DMS53 (cell line): Measurements from ENCODE around the gene NACC1.
"Not testable (repeated sequence)": the region's sequence is repeated elsewhere in the genome, so short reads cannot be mapped to it uniquely, and the experiment has no call there.

Experiments used
- DNase-seq: peaks from one replicate; lab custom pipeline; 2025; lab: John Stamatoyannopoulos, UW

The NACC1 gene

DNA sequence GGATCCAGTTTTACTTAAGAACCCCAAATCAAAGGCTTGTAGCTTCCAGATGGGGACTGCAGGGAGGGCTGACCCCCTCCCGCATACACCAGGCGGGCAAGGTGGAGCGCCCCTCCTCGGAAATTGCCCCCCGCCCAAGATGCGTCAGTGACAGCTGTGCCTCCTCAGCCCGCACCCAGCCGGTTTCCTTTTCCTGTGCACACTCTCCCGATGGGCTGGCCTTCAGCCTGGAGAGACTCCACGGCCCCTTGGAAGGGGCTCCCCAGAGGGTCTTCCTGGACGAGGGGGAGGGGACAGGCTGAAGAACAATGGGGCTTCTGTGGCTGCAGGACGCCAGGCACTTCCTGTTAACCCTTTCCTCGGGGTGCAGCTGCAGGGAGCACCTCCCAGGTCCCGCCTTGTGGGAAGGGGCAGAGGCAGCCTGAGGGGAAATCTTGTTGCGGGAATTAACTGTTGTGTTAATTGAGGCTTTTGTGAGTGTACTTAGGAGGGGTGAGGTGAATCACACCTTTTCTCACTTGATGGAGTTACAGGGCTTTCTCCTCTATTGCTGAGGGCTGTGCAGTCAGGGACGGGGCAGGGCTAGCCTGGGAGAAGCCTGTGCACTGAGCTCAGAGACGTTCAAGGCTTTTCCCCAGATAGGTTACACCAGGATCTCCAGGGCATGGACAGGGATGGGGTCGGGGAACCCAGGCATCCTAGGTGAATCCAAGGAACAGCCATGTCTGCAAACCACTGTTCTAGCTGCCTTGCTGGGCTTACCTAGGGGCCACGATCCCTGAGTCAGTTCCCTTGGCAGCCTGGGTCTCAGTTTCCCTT, 46.5 kb downstream of the NACC1 start:
- DNase-seq = peak; percentile 64

DNA sequence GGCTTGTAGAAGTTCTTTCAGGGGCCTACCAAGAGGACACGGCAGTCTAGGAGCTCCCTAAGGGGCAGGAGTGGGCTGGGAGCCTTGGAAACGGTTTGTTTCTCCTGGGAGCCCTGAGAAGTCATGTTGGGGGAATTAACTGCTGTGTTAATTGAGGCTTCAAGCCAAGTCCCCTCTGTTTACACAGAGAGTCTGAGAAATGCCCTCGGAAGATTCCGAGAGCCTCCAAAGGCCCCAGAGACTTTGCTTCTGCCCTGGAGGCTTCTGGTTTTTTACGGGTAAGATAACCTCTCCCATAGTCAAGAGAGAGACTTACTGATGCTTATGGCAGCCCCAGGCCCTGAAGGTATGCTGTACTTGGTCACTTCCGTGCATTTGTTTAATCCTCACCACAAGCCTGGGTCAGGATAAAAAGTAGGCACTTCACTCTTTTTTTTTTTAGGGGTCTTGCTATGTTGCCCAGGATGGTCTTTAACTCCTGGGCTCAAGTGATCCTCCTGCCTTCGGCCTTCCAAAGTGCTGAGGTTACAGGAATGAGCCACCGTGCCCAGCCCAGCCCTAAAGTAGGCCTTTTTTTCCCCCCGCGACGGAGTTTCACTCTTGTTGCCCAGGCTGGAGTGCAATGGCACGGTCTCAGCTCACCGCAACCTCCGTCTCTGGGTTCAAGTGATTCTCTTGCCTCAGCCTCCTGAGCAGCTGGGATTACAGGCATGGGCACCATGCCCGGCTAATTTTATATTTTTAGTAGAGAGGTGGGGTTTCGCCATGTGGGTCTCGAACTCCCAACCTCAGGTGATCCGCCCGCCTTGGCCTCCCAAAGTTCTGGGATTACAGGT, 47.3 kb downstream of the NACC1 start:
- no peak for DNase-seq

DNA sequence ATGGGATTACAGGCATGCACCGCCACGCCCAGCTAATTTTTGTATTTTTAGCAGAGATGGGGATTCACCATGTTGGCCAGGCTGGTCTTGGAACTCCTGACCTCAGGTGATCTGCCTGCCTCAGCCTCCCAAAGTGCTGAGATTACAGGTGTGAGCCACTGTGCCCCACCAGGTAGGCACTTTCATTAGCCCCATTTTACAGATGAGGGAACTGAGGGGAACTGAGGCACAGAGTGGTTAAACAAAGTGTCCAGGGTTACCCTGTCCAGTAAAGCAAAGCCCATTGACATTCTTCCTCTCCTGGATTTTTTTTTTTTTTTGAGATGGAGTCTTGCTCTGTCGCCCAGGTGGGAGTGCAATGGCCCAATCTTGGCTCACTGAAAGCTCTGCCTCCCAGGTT, 48.1 kb downstream of the NACC1 start:
- DNase-seq = not testable (repeated sequence)

DNA sequence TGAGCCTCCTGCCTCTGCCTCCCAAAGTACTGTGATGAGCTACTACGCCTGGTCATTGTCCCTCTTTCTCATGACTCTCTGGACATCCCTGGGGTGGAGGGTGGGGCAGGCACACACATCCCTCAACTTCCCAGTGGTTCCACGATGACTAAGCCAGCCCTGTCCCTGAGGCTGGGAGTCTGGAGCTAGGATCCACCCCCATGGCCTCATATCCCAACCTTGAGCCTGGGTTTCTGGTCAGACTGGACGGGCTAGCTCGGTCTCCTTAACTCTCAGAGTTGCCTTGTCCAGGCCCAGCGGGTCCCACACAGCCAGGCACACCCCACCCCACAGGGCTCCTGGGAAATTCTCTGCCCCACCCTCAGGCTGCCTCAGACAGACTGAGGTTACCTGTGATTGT, 51.7 kb downstream of the NACC1 start:
- DNase-seq = peak; percentile 48

DNA sequence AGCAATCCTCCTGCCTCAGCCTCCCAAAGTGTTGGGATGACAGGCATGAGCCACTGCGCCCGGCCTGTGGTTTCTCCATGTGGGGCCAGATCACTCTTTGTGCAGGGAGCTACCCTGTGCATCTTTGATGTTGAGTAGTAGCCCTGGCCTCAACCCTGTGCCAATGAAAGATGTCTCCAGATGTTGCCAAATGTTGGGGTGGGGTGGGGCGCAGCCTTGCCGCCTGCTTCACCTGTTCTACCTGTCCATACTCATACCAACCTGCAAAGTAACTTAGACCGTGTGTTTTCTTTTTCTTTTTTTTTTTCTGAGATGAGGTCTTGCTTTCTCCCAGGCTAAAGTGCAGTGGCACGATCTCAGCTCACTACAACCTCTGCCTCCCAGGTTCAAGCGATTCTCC, 53.1 kb downstream of the NACC1 start:
- DNase-seq = no peak

DNA sequence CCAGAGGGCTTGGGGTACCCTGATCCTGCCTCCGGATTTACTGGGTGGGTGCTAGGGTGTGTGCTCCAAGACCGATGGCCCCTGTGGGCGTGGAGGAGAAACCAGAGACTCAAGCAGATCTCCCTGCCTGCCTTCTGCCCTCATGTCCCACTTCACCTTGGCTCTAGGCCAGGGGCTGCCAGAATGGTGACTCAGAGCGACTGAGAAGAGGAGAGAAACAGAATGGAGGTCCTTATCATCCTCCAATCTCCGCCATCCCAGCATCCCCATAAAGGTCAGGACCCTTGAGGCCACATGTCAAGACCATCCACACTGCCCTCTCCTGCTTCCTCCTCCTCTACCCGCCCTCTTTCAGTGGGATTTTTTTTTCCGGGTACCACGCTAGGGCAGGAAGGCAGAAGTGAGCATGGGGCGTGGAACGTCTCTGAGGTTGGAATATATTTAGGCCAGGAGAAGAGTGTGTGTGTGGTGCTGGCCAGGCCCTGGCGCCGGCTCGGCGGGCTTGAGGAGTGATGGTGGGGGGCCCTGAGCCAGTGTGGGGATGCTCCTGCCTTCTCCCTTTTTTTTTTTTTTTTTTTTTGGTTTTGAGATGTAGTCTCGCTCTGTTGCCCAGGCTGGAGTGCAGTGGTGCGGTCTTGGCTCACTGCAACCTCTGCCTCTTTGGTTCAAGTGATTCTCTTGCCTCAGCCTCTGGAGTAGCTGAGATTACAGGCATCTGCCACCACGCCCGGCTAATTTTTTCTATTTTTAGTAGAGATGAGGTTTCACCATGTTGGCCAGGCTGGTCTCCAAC, 54.5 kb downstream of the NACC1 start:
- peak; percentile 88 for DNase-seq

DNA sequence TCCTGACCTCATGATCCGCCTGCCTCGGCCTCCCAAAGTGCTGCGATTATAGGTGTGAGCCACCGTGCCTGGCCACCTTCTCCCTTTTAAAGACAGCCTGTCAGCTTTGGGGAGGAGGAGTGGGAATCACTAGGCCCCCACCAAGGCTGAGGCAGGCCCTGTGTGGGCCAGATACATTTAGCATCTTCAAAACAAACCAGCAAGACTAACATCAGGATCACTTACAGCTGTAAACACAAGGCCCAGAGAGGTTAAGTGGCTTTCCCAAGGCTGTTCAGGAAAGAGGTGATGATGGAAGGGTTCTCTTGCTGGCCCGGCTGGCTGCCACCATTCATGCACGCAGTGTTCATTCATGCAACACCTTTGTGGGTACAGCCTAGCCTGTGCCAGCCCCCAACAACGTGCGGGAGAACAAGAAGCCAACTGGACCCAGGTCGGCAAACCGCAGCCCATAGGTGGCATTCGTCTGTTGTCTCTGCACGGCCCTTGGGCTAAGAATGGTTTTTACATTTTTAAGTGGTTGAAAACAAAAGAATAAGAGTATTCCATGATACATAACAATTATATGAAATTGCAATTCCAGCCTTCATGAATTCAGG, 55.2 kb downstream of the NACC1 start:
- no peak for DNase-seq

DNA sequence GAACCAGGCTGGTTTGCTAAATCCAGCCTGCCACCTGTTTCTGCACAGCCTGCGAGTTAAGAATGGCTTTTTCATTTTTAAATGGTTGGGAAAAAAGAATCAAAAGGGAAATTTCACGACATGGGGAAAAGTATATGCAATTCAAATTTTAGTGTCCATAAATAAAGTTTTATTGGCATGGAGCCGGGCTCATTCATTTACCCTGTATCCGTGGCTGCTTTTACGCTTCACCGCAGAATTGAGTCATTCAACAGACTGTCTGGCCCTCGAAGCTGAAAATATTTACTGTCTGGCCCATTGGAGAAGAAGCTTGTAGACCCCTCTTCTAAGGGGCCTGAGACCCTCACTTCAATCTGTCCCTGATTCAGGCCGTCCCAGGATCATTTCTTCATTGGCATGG, 58.3 kb downstream of the NACC1 start:
- no peak for DNase-seq

DNA sequence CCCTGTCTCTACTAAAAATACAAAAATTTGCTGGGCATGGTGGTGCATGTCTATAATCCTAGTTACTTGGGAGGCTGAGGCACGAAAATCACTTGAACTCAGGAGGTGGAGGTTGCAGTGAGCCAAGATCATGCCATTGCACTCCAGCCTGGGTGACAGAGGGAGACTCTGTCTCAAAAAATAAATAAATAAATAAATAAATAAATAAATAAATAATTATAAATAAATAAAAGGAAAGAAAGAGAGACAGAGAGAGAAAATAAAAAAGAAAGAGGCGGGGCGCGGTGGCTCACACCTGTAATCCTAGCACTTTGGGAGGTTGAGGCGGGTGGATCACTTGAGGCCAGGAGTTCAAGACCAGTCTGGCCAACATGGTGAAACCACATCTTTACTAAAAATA, 59.5 kb downstream of the NACC1 start:
- DNase-seq = not testable (repeated sequence)

DNA sequence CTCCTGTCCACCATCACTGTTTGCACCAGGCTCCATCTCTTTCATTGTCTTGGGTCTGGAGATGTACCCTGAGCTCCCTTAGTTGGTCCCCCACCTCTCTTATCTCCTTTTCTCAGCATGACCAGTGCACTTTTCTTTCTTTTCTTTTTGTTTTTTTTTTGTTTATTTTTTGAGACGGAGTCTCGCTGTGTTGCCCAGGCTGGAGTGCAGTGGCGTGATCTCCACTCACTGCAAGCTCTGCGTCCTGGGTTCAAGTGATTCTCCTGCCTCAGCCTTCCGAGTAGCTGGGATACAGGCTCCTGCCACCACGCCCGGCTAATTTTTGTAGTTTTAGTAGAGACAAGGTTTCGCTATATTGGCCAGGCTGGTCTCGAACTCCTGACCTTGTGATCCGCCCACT, 60.2 kb downstream of the NACC1 start:
- DNase-seq = not testable (repeated sequence)

DNA sequence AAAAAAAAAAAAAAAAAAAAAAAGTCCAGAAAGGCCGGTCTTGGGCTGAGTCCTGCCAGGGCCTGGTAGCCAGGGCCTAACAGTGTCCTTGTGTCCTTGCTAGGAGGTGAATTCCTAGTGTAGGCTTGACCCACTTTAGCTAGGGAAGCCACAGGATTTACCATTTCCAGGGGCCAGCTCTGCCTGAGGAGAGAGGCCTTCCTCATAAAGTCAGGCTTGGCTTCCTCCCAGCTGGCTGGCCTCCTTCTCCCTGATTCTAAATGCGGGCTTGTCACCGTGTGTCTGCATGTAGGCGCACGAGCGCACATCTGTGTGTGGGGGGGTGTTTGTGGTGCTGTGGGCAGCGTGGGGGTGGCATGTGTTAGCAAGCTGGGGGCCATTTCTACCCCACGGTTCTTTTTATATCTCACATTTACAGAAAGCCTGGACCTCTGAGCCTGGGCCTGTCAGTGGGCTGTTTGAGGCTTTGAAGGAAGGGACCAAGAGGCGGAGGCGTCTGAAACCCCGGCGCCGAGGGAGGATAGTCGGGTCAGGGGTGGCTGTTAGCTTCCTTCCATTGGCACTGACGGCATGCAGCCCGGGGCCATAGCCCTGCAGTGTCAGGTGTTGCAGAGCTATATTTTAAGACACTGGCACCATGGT, 63.8 kb downstream of the NACC1 start:
- DNase-seq = no peak

DNA sequence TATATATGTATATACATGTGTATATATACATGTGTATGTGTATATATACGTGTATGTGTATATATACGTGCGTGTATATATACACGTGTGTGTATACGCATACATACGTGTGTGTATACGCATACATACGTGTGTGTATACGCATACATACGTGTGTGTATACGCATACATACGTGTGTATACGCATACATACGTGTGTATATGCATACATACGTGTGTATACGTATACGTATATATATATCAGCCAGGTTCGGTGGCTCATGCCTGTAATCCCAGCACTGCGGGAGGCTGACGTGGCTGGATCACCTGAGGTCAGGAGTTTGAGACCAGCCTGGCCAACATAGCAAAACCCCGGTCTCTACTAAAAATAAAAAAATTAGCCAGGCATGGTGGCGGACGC, 66.9 kb downstream of the NACC1 start:
- DNase-seq = not testable (repeated sequence)

DNA sequence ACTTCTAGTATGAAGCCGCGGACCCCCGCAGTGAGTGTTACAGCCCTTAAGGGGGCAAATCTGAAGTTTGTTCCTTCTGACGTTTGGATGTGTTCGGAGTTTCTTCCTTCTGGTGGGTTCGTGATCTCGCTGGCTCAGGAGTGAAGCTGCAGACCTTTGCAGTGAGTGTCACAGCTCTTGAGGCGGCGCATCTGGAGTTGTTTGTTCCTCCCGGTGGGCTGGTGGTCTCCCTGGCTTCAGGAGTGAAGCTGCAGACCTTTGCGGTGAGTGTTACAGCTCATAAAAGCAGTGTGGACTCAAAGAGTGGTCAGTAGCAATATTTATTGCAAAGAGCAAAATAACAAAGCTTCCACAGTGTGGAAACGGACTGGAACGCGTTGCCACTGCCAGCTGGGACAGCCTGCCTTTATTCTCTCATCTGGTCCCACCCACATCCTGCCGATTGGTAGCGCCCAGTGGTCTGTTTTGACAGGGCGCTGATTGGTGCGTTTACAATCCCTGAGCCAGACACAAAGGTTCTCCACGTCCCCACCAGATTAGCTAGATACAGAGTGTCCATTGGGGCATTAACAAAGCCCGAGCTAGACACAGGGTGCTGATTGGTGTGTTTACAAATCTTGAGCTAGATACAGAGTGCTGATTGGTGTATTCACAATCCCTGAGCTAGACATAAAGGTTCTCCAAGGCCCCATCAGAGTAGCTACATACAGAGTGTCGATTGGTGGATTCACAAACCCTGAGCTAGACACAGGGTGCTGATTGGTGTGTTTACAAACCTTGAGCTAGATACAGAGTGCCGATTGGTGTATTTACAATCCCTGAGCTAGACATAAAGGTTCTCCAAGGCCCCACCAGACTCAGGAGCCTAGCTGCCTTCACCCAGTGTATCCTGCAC, 67.9 kb downstream of the NACC1 start:
- not testable (repeated sequence) for DNase-seq

DNA sequence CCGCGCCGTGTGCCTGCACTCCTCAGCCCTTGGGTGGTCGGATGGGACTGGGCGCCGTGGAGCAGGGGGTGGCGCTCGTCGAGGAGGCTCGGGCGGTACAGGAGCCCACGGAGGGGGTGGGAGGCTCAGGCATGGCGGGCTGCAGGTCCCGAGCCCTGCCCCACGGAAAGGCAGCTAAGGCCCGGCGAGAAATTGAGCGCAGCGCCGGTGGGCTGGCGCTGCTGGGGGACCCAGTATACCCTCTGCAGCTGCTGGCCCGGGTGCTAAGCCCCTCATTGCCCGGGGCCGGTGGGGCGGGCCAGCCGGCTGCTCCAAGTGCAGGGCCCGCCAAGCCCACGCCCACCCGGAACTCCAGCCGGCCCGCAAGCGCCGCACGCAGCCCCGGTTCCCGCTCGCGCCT, 68.6 kb downstream of the NACC1 start:
- DNase-seq = not testable (repeated sequence)

DNA sequence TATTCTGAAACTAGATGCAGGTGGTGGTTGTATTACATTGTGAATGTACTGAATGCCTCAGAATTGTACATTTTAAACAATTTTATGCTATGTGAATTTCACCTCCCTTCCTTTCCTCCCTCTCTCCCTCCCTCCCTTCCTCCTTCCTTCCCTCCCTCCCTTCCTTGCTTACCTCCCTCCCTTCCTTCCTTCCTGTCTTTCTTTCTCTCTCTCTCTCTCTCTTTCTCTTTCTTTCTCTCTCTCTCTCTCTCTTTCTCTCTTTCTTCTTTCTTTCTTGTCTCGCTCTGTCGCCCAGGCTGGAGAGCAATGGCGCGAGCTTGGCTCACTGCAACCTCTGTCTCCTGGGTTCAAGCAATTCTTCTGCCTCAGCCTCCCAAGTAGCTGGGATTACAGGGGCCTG, 69.4 kb downstream of the NACC1 start:
- DNase-seq = no peak

DNA sequence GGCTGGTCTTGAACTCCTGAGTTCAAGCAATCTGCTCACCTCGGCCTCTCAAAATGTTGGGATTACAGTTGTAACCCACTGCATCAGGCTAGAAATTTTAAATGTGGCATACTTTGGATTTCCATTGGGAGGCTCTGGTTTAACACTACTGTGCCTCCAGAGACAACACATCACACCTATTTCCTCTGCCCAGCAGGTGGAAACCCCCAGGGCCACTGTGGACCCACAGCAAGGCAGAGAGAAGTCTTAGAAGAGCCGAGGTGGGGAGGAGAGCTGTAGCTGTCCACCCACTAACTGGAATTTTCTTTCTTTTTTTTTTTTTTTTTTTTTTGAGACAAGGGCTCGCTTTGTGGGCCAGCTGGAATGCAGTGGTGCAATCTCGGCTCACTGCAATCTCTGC, 71.5 kb downstream of the NACC1 start:
- DNase-seq = no peak
